ENCODE results near the gene INAVA. TPM values are rescaled to one million over a fixed set of nuclear protein-coding genes. Genes with fewer than 3 reads are reported as not detected.
A peak's percentile ranks its signal among the peaks of the same experiment; 100 is the strongest.

The INAVA gene
- total and polyA plus RNA-seq, 10 of the 15 experiments (the other 5 are each of a cell fraction or from before 2014, with no cell fraction given): 3.6 to 15.4 (median 9.5) TPM

- TF ChIP-seq MTA2 (IDR thresholded peaks at IDR 0.05; ENCODE audit: low read depth) (peak; percentile 90), BHLHE40 (IDR thresholded peaks at IDR 0.05; ENCODE audit: borderline replicate concordance in 1 of 2, low read depth in 2 of 2, low read length in 1 of 2) (0 out of 4 replicates have a peak, but pooled peaks have one; percentile 7 to 34), USF2 (IDR thresholded peaks at IDR 0.05; ENCODE audit: borderline replicate concordance, low read depth, low read length) (no peak; the same call in 1 of the 2 replicates), ZSCAN29 (IDR thresholded peaks at IDR 0.05) (no peak), SKIL (IDR thresholded peaks at IDR 0.05; ENCODE audit: low read depth, poor library complexity, severe bottlenecking) (peak; percentile 74), ZNF592 (IDR thresholded peaks at IDR 0.05) (peak; percentile 48; the same call in 1 of the 2 replicates), ZBTB33 (IDR thresholded peaks at IDR 0.05) (no peak), RELB (IDR thresholded peaks at IDR 0.05; ENCODE audit: low read depth) (peak; percentile 75; the same call in 1 of the 2 replicates)
Observed at GRCh38 chr1:200861937-200862647, 32.6 kb upstream of the INAVA start (continued).

All from GM12878 (cell line).